CD1c-positive myeloid dendritic cell (primary cell): Measurements from ENCODE around the gene SH2D6.

ENCODE experiments used
- DNase-seq: peaks from one replicate; pipeline ENCODE4 v3.0.0-alpha.2; 2016; ENCODE audit errors: extremely low spot score

Gene SH2D6

DNA sequence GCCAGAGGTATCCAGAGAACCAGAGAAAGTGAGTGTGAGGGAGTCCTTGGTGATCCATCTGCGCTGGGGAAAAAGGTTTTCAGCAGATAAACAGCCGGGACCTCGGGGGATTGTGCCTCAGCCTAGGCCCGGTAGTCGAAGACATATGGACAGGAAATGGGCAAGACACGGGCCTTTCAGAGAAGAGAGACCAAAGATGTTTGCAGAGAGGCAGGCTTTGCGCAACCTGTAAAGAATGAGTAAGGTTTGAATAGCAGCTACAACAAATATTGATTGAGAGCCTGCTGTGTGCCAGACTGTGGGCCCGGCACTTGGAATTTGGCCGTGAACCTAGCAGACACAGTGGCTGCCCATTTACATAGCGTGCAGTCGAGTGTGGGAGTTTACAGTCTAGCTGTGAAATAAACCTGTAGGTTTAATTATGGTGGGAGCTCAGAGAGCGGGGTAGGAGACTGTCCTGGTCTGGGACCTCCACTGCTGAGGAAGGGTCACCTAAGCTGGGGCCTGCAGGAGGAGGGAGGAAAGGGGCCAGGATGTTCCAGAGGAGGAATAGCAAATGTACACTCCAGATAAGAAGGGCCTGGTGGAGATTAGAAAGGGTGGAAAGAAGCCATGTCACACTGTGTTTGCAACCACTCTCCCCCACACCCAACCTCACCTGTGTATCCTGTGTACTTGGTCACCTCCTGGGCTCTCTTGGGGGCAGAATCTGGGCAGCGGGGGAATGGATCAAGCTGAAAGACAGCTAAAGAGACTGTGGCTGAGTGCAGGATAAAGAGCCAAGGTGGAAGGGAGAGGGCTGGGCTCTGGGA is 3.0 kb downstream of the SH2D6 start:
- no peak for DNase-seq

DNA sequence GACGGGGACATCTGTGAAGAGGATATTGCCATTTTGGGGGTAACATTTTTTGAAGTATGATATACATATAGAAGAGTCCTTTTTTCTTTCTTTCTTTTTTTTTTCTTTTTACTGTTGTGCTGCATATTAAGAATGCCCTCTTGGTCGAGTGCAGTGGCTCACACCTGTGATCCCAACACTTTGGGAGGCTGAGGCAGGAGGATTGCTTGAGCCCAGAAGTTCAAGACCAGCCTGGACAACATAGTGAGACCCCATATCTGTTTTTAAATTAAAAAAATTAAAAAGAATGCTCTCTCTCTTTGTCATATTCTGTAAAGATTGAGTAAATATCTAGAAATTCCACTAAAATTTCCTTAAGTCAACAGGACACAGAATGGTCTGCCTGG is 3.6 kb downstream of the SH2D6 start:
- DNase-seq, result no peak

DNA sequence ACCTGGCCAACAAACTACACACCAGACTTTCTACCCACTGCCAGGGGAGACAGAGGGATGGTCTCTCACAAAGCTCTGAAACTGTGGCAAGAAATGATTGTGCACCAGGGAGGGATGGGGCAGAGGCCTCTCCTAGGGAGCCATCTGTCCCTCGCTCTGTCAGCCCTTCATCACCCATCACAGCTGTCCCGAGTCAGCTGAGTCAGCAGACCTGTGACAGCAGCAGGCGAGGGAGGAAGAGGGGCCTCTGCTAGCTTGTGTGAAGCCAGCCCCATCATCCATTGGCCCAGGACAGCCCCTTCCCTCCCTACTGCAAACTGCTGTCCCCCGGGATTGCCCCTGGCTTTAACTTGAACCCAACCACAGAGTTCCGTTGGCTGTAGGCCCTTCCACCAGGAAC is 5.0 kb downstream of the SH2D6 start:
- no peak for DNase-seq

DNA sequence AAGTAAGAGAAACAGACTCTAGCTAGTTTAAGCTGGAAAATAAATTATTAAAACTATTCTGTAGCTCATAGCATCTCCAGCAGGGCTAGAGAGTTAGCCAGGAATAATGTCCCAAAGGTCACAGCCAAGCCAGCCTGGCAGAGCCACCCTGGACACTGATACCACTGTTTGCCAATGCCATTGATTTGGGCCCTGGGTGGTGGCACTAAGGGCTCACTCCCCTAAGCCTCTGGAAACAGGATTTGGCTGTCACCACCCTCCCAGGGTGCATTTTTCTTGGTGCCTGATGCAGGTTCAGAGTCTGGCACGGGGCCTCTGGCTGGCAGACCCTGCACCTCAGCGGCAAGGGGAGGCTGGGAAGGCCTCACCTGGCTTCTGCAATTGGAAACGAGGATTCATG is 7.1 kb downstream of the SH2D6 start:
- no peak for DNase-seq

DNA sequence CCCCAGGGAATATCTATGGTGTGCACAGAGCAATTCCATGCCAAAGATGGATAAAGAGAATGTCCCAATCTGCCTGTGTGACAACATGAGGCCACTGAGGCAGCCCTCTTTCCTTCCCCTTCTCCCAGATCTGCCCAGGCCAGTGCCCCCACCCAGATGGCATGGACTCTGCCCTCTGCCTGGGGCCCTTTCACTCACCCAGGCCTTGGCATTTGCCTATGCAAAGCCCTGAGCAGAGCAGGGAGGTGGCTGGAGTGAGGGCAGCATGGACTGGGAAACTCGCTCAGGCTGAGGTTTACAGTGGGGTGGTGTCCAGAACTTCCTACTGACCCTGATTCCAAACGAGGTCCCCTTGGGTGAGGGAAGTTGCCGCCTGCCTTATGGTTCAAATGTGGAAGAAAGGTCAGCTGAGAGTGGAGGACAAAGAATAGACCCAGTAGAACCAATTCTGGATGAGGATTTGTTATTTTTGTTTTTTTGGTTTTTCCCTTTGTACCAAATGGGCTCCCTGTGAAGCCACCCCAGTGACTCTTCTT is 8.9 kb downstream of the SH2D6 start:
- no peak for DNase-seq

DNA sequence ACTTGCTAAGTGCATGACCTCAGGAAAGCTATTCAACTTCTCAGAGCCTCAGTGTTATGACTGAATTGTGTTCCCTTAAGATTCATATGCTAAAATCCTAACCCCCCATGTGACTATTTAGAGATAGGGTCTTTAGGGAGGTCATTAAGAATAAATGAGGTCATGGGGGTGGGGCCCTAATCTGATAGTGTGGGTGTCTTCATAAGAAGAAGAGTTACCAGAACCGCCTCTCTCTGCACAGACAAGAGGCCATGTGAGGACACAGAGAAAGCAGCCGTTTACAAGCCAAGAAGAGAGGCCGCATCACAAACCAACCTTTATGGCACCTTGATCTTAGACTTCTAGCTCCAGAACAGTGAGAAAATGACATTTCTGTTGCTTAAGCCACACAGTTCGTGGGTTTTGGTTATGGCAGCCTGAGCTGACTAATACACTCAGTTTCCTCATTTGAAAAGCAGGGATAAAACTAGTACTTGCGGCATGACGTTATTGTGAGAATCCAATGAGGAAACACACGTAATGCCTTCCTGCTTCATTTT is 9.9 kb downstream of the SH2D6 start:
- peak; percentile 91 for DNase-seq

DNA sequence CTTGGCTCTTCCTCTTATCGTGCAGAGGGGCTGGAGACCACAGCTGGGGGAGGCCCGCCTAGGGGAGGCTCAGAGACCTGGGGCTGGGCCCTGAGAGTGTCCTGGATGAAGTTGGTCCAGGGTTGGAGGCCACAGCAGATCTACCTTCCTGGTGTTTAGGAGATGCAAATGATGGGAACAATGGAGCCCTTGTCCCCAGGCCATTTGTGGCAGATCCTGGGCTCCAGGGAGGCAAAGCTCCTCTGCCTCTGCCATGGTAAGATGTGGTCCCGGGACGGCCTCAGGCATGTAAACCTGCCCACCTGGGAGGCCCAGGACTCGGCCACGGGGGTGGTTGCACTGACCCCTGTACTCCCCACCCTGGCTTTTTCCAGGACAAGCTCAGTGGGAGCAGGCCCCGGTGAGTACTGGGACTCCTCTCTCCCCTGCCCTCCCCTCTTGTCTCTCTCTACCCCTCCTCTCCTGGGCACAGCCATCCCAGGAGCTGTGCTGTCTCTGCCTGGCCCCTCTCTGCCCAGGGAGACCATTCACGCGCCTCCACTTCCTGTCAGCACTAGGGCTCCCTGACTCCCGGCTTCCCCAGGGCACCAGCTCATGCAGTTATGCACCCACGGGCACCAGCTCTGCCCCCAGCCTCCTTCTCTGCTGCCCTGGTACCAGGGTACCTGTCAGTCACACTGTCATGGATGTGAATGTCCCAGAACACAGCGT is 10.9 kb downstream of the SH2D6 start:
- no peak for DNase-seq

DNA sequence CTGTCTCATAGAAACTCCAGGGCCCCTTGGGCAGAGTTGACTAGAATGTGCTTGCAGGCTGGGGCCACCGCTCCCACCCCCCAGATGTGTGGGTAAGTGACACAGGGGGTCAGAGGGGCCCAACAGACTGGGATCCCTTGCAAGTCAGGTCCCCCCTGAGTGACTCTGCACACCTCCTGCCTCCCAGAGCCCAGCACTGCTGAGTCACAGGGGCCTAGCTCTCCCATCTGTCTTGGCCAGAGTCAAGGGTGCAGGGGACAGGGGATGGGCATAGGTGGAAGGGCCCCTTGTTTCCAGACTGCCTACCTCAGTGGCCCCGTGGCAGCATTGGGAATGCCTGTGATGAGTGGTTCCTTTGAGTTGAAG is 11.4 kb downstream of the SH2D6 start:
- DNase-seq, result no peak

DNA sequence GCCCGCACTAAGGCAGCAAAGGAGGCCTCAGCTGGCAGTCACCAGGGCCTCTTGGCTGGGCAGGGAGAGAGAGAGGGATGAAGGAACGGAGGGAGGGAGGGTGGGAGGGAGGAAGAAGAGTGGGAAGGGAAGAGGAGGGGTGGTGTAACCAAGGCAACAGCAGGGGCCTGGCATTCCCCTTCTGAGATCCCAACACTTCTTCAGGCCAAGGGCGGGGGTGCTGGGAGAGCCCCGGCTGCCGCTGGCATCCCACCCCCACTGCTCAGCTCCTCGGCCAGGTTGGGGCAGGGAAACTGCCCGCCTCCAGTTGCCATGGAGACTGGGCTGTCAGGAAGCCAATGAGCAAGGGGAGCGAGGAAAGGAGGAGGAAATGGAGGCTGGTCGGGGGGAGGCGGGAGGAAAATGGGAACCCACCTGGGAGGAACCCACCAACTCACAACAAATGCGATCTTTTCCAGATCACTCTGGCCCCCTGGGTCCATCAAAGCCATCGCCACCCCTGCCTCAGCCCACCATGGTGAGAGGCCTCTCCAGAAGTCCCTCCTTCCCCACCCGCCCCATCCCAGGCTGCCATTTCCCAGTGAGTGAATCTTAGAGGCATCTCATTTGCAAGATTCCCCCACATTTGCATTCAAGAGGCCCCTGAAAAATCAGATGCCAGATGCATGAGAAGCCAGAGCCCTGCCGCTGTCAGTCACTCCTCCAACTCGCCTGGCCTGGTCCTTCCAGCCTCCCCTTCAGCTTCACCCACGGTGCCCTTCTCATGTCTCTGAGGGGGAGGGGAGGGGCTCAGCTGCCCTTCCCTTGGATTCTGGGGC is 12.4 kb downstream of the SH2D6 start:
- no peak for DNase-seq

DNA sequence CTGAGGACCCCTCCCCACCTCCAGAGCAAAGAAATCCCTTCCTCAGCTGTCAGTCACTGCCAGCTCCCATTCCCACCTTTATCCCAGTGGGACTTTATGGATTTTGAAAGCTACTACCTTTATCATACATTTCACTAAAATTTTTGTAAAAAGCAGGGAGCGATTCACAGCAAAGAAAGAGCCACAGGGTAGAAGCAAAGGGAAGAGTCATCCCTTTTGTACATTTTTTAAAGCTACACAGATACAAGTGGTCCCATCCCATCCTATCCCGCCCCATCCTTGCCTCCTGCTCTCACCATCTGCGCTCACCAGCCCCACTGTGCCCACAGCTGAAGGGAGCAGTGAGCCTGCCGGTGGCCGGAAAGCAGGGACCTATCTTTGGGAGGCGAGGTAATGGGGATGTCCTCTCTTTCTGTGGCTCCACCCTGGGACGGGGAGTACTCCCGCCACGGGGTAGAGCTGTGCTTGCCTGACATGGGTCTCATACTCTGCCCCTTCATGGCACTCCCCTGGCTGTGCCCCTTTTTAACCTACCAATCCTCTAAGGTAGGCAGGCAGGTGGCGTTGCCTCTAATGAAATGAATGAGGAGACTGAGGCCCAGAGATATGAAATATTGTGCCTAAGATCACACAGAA is 13.2 kb downstream of the SH2D6 start:
- no peak for DNase-seq

DNA sequence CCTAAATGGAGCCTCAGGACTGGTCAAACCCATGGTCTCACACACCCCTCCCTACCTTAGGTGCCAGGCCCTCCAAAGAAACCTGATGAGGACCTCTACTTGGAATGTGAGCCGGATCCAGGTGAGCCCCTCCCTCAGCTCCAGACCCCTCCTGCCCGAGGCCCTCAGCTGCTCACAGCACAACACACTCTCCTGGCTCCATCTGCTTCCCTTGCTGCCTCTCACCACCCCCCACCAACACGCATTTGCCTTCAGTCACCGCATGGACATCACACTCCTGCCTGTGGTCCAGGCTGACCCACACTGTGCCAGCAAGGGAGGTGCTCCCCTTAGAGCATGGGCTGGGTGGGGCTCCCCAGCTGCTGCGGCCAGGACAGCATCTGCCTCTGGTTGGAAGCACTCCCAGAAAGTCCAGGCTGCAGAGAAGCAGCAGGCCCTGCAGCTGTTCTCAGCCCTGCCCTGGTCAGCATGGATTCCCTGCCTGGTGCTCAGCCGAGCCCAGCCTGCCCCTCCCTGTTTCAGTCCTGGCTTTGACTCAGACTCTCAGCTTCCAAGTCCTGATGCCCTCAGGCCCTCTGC is 15.1 kb downstream of the SH2D6 start:
- DNase-seq, result no peak

DNA sequence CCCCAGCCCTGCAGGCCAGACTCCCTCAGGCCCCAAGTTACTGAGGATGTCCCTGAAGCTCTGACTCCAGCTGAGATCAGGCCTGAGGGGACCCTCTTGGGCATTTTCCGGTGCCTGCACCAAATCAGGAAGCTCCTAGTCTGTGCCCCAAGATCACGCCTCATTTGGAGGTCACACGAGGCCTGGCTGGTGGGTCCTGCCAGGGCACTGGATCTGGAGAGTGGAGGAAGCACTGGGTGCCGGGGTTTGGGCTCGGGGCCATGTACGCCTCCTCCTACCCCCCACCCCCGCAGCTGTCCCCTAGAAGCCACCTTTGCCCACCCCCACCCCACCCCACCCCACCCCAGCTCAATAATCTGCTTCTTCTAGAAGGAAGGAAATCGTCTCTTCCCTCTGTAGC is 16.2 kb downstream of the SH2D6 start:
- DNase-seq, result peak; percentile 30

DNA sequence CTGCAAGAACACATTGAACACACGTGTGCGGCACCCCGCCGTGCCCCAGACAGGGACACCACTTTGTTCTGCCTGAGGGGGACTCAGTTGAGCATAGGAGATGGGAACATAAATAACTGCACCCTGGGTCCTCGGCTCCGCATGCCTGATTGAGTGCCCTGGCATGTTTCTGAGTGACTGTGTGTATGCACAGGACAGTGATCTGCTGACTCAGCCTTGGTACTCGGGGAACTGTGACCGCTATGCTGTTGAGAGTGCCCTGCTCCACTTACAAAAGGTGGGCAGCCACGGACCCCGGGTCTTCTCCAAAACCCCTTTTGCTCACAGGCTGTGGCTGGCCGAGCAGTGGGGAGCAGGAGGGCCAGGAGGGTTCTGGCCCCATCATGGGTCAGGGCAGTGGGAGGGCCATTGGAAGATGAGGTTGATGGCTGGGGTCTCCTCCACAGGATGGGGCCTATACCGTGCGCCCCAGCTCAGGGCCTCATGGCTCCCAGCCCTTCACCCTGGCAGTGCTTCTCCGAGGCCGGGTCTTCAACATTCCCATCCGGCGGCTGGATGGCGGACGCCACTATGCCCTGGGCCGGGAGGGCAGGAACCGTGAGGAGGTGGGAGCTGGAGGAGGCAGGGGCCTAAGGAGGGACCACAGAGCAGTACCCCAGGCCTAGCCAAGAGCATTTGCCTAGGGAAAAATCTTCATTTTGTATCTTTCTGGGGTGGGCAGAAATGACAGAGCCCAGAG is 16.9 kb downstream of the SH2D6 start:
- no peak for DNase-seq

DNA sequence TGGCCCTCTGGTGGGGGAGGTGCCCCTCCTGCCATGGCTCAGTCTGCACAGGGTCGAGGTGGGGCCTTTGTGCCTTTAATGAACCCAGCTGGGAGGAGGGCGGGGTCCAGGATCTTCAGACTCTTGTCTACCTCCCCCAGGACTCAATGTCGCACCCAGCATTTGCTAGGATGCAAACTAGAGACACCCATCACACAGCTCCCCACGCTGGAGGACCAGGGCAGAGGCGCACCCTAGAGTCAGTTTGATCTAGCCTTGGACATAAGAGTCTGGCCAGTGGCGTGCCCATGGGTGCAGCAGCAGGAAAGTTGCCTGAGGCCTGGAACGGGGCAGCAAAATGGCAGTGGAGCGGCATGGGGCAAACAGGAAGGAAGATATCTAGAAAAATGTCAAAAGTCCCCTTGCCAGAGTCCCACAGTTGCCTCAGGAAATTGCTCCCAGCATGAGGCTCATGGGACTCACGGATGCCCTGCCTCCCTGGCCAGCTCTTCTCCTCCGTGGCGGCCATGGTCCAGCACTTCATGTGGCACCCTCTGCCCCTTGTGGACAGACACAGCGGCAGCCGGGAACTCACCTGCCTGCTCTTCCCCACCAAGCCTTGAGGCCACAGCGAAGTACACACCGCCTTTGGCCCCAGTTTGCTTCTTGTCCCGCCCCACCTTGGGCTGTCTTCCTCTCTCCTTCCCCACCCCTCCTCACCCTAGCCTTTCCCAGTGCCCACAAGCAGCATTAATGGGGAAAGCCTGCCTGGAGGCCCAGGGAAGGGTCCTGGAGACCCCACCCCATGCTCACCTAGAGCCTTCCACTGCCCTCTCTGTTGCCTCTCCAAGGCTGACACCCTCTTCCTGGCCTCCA is 17.7 kb downstream of the SH2D6 start:
- DNase-seq, result no peak

DNA sequence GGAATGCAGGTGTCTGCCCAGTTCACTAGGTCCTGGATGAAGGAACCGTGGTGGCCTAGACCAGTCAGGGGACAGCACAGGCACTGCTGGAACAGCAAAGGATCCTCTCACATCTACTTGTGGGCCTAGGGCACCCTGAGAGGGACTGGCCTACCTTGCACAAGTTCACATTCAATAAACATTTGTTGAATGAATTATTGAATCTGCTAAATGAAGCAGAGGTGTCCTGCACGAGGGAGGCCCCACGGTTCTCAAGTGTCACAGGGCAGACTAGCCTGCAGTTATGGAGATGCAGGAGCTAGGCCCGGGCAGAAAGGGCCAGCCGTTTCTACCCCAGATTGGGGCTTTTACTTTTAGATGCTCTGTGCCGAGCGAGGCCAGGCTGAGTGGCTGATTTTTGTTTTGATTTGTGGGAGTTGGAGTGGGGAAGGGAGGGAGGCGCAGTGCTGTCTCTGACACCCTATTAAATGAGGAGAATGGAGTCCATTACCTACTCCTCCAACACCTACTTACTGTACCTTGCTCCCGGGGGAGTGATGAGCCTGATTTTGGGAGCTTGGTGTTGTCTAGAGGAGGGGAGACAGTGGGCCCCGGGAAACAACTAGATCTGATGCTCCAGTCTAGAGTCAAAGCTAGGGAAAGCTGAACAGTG is 18.4 kb downstream of the SH2D6 start:
- no peak for DNase-seq

DNA sequence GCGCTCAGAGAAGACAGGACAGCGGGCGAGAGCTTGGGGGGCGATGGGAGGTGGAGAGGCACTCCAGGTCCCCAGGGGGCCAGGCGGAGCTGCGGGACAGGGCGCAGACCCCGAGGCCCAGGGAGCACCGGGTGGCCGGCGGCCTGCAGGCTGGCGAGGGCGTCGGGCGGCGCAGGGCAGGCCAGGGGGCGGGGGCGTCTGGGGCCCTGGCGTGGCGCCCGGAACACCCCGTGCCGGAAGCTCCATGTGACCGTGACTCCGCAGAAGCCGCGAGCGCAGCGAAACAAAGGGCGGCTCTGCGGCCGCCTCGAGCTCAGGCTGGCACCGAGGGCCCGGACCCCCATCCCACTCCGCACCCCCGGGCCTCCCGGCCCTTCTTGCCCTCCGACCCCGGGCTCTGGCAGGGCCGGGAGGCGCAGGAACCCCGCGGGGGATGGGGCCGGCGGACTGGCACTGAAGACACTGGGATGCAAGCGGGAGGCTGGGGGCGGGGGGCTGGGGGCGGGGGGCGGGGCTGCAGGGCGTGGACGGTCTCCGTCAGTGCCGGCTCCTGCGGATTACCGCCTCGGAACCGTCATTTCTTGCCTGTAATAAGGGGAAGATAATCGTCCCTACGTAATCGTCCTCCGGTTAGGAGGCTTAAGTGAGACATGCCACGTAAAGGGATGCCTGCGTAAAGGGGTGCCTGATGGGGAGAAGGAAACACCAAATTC is 19.1 kb downstream of the SH2D6 start:
- peak; percentile 96 for DNase-seq

DNA sequence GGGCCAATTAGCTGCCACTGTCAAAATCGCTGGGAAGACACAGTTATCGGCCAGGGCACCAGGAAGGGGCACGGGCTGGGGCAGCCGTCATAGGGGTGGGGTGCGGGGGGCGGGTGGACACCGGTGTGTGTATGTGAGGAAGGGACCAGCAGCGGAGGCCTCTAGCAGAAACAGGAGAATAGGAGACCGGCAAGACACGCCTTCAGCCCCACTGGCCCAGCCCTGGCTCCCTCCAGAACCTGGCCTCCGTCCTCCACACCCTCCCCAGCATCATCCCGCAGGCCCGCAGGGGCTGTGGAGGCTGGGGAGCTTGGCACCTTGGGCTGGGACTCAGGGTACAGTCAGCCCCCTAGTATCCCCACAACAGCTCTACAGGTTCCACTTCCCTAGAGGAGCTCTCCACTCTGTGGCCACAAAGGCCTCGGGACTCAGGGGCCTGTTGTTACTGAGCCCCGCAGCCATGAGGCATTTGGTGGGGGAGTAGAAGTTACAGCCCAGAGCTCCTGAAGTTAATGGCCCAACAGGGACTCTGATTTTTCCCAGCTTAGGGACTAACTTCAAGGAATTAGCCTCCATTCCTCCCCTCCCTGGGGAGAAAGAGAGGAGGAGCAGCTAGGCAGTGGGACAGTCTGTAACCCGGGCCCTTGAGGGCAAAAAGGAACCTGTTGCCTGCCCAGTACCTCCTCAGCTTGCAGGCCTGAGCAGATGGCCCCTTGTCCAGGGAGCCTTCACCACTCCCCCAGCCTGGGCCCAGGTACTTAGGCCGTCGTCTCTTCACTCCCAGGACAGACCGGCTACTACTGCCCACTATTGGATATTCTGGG is 19.9 kb downstream of the SH2D6 start:
- peak; percentile 67 for DNase-seq
